ENCODE measurements around the gene TRIM17.

The TRIM17 gene

DNA sequence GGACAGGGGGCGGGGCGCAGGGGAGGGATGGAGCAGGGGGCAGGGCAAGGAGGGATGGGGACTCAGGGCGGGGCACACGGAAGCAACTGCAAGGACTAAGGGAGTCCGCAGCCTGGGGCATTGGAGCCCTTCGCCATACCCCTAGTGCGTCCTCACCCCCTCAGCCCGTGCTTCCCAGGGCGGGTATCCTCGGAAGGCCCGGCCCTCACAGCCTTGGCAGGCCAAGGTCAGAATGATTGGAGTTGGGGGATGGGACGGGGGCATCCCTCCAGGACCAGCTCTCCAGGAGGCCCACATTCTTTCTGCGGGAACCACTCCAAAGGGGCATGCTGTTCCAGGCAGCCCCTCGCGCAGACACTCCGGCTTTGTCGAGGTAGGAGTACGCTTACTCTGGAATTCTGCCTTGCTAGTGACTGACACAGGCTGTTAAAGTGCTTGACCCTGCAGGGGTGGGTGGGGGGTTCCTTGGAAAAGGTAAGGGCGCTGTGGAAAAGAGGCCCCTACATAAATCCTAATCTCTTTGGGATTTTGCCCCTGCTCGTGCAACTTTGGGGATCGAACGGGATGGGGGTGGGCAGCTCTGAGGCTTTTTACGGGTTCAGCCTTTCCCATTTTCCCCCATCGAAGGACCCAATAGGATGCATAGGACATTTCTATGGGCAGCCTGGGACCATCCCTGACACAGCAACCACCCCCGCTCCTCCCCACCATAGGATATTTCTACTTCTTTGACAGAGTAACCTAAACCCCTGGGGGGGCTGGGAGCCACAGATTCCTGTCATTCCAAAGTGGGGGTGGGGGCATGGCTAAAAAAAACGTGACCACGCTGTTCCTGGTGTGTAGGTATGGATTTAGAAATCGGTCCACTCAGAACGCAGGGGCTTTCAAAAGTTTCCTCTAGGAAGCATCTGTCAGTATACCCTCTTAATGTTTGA lies 9.3 kb downstream of the TRIM17 start:
- H3K4me3 ChIP-seq (ENCODE audit: low read depth, low read length), result peak overlapping the region; percentile 96
- no peak for DNase-seq (ENCODE audit: low read depth)
- TF ChIP-seq, protein P1, sequence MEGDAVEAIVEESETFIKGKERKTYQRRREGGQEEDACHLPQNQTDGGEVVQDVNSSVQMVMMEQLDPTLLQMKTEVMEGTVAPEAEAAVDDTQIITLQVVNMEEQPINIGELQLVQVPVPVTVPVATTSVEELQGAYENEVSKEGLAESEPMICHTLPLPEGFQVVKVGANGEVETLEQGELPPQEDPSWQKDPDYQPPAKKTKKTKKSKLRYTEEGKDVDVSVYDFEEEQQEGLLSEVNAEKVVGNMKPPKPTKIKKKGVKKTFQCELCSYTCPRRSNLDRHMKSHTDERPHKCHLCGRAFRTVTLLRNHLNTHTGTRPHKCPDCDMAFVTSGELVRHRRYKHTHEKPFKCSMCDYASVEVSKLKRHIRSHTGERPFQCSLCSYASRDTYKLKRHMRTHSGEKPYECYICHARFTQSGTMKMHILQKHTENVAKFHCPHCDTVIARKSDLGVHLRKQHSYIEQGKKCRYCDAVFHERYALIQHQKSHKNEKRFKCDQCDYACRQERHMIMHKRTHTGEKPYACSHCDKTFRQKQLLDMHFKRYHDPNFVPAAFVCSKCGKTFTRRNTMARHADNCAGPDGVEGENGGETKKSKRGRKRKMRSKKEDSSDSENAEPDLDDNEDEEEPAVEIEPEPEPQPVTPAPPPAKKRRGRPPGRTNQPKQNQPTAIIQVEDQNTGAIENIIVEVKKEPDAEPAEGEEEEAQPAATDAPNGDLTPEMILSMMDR (IDR thresholded peaks at IDR 0.05; ENCODE audit: low read depth, low read length, missing control alignments), result no peak

DNA sequence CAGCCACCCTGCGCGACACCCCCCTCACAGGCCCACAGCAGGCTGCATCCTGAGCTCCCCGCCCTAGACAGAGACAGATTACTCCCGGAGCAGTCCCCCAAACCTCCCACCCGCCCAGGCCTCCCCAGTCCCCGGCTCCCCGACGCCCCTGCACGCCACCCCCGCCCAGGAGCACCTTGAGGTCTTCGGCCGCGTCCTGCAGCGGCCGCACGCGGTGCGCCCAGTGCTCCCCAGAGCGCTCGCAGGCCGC lies 10.8 kb downstream of the TRIM17 start:
- DNase-seq (ENCODE audit: low read depth), result no peak
- TF ChIP-seq, protein P1 (IDR thresholded peaks at IDR 0.05; ENCODE audit: low read depth, low read length, missing control alignments), result no peak
- peak overlapping the region; percentile 98 for H3K4me3 ChIP-seq (ENCODE audit: low read depth, low read length)

GRCh38 chr1:228405200-228405978 lies 11.3 kb downstream of the TRIM17 start:
- TF ChIP-seq, protein P1 (IDR thresholded peaks at IDR 0.05; ENCODE audit: low read depth, low read length, missing control alignments), result no peak
- H3K4me3 ChIP-seq (ENCODE audit: low read depth, low read length), result peak overlapping the region; percentile 98
- no peak for DNase-seq (ENCODE audit: low read depth)

- H3K4me3 ChIP-seq (ENCODE audit: low read depth, low read length), result peak overlapping the region; percentile 98; the same call in 1 of the 2 replicates
- TF ChIP-seq, protein P1 (IDR thresholded peaks at IDR 0.05; ENCODE audit: low read depth, low read length, missing control alignments), result no peak
- DNase-seq (ENCODE audit: low read depth), result no peak
These were observed 12.4 kb downstream of the TRIM17 start for GRCh38 chr1:228404107-228404720.

GRCh38 chr1:228403231-228403631 lies 13.4 kb downstream of the TRIM17 start:
- TF ChIP-seq, protein P1 (IDR thresholded peaks at IDR 0.05; ENCODE audit: low read depth, low read length, missing control alignments), result no peak
- no peak overlapping the region for H3K4me3 ChIP-seq (ENCODE audit: low read depth, low read length)
- no peak for DNase-seq (ENCODE audit: low read depth)

- TF ChIP-seq, protein P1 (IDR thresholded peaks at IDR 0.05; ENCODE audit: low read depth, low read length, missing control alignments), result no peak
- no peak overlapping the region for H3K4me3 ChIP-seq (ENCODE audit: low read depth, low read length)
- DNase-seq (ENCODE audit: low read depth), result no peak
These were observed 14.0 kb downstream of the TRIM17 start for GRCh38 chr1:228402641-228403025.

Measured in GM12864 (cell line).